Gastrocnemius medialis (tissue), 4 donors: ENCODE measurements around the gene CHCHD4.

Experiments
- POLR2A ChIP-seq, 2 donors: fragments of 450-650 bp; IDR thresholded peaks; one replicate each; pipeline ENCODE4 v1.6.1; 2017; ENCODE audit warnings: antibody characterized with exemption in 2 of 2, mild to moderate bottlenecking in 2 of 2, moderate library complexity in 2 of 2
- TF ChIP-seq, protein P1 (sequence below), 5 experiments: fragments of 450-650 bp in 3 of 5; fragments of 200-600 bp in 2 of 5; sonication (generic) in 2 of 5; IDR thresholded peaks in 4 of 5; conservative IDR thresholded peaks in 1 of 5; 1 replicate in 4 of 5; 2 replicates in 1 of 5; pipeline ENCODE4 v1.5.1; 2016 to 2019; ENCODE audit warnings: antibody characterized with exemption in 5 of 5, mild to moderate bottlenecking in 3 of 5, moderate library complexity in 3 of 5

DNA sequence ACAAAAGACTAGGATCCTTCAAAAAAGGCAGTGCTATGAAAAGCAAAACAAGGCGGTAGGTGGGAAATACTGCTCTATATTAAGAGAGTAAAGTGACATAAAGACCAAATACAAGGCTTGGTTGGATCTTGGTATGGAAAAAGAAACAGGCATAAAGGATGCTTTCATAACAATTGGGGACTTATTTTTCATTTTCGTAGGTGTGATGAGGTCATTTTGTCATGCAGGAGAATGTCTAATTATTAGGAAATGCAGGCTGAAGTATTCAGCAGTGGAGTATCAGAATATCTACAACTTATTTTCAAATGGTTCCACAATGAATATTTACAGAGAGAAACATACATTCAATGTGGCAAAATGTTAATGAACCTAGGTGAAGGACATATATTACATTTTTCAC, 44.8 kb upstream of the CHCHD4 start:
- TF ChIP-seq, protein P1, sequence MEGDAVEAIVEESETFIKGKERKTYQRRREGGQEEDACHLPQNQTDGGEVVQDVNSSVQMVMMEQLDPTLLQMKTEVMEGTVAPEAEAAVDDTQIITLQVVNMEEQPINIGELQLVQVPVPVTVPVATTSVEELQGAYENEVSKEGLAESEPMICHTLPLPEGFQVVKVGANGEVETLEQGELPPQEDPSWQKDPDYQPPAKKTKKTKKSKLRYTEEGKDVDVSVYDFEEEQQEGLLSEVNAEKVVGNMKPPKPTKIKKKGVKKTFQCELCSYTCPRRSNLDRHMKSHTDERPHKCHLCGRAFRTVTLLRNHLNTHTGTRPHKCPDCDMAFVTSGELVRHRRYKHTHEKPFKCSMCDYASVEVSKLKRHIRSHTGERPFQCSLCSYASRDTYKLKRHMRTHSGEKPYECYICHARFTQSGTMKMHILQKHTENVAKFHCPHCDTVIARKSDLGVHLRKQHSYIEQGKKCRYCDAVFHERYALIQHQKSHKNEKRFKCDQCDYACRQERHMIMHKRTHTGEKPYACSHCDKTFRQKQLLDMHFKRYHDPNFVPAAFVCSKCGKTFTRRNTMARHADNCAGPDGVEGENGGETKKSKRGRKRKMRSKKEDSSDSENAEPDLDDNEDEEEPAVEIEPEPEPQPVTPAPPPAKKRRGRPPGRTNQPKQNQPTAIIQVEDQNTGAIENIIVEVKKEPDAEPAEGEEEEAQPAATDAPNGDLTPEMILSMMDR (IDR thresholded peaks at IDR 0.05 in 4 of 5, conservative IDR thresholded peaks at IDR 0.05 in 1 of 5), result no peak
- no peak for TF ChIP-seq POLR2A (IDR thresholded peaks at IDR 0.05)
